Vagina (tissue), 2 donors: ENCODE results near the gene DLG4. TPM values are rescaled to one million over a fixed set of nuclear protein-coding genes. Genes with fewer than 3 reads are reported as not detected.
"Not testable (repeated sequence)": the region's sequence is repeated elsewhere in the genome, so short reads cannot be mapped to it uniquely, and the experiment has no call there.

Experiments
- DNase-seq, 2 donors: peaks; one replicate each; pipeline ENCODE4 v3.0.0-alpha.2; 2017; ENCODE audit errors: extremely low spot score in 2 of 2
- H3K27ac ChIP-seq: fragments of 200-600 bp; sonication (generic); one replicate; pipeline ENCODE4 v1.5.1; 2019
- H3K27me3 ChIP-seq: fragments of 200-600 bp; sonication (generic); one replicate; pipeline ENCODE4 v1.5.1; 2019
- H3K36me3 ChIP-seq, 2 donors: fragments of 200-600 bp; sonication (generic); one replicate each; pipeline ENCODE4 v1.5.1; 2017 to 2019
- H3K4me1 ChIP-seq: fragments of 200-600 bp; sonication (generic); one replicate; pipeline ENCODE4 v1.5.1; 2019
- H3K4me3 ChIP-seq, 2 donors: fragments of 200-600 bp; sonication (generic); 1 replicate in 1 of 2; 2 replicates in 1 of 2; pipeline ENCODE4 v1.5.1; 2016 to 2019
- H3K9me3 ChIP-seq: fragments of 200-600 bp; sonication (generic); one replicate; pipeline ENCODE4 v1.5.1; 2019
- CTCF ChIP-seq, 3 experiments: fragments of 450-650 bp in 2 of 3; fragments of 200-600 bp in 1 of 3; sonication (generic) in 1 of 3; IDR thresholded peaks; one replicate each; pipeline ENCODE4 v1.5.1; 2017 to 2019; ENCODE audit warnings: antibody characterized with exemption in 3 of 3, mild to moderate bottlenecking in 2 of 3, moderate library complexity in 2 of 3
- POLR2A ChIP-seq, 2 donors: fragments of 450-650 bp; IDR thresholded peaks; one replicate each; pipeline ENCODE4 v1.6.1; 2017; ENCODE audit warnings: antibody characterized with exemption in 2 of 2, mild to moderate bottlenecking in 2 of 2, moderate library complexity in 2 of 2
- POLR2AphosphoS5 ChIP-seq, 2 donors: sonication (generic); formaldehyde crosslinking; IDR thresholded peaks; one replicate each; pipeline ENCODE4 v1.9.0; 2017; ENCODE audit warnings: antibody characterized with exemption in 2 of 2, mild to moderate bottlenecking in 2 of 2, low read depth in 1 of 2; ENCODE audit not compliant: insufficient read depth in 1 of 2
- intact Hi-C: fragments of 100-400 bp; cut with DNase I; formaldehyde crosslinking; loops from one replicate; pipeline ENCODE4 v1.15.1; 2023
- total RNA-seq: library from RNA; depleted of rRNA; stranded (reverse); fragments of >200 nt; gene quantifications from one replicate; pipeline ENCODE4 v1.2.3, GENCODE V29; 2016

The DLG4 gene
- total RNA-seq, 1 donor from 2014 or later = 23.3 TPM

- no peaks in the 10 kb centered on the region for H3K9me3 ChIP-seq
- no peaks in the 10 kb centered on the region for H3K36me3 ChIP-seq
- H3K27ac ChIP-seq = no peak overlapping the region
- H3K27me3 ChIP-seq = no peaks in the 10 kb centered on the region
- TF ChIP-seq POLR2AphosphoS5 (IDR thresholded peaks at IDR 0.05; ENCODE audit: insufficient read depth in 1 of 2, low read depth in 1 of 2) = no peak
- no peak for TF ChIP-seq POLR2A (IDR thresholded peaks at IDR 0.05)
- TF ChIP-seq CTCF (IDR thresholded peaks at IDR 0.05) = no peak
- no peak for DNase-seq
- H3K4me1 ChIP-seq = no peaks in the 10 kb centered on the region
- H3K4me3 ChIP-seq = no peak overlapping the region
- intact Hi-C loops = no loop called here
Measured at GRCh38 chr17:7167832-7168231, 51.8 kb downstream of the DLG4 start.

- Histone ChIP-seq H3K27me3 (no peaks in the 10 kb centered on the region), H3K4me3 (no peak overlapping the region), H3K9me3 (no peaks in the 10 kb centered on the region), H3K4me1 (no peaks in the 10 kb centered on the region), H3K27ac (no peak overlapping the region), H3K36me3 (no peaks in the 10 kb centered on the region)
- DNase-seq = no peak
- TF ChIP-seq POLR2AphosphoS5 (IDR thresholded peaks at IDR 0.05; ENCODE audit: insufficient read depth in 1 of 2, low read depth in 1 of 2) = no peak
- TF ChIP-seq CTCF (IDR thresholded peaks at IDR 0.05) = no peak
- no peak for TF ChIP-seq POLR2A (IDR thresholded peaks at IDR 0.05)
- intact Hi-C loops = no loop called here
Measured at GRCh38 chr17:7166873-7167272, 52.8 kb downstream of the DLG4 start.

- H3K4me1 ChIP-seq, H3K27ac ChIP-seq, intact Hi-C loops, H3K4me3 ChIP-seq, DNase-seq, H3K9me3 ChIP-seq, H3K36me3 ChIP-seq, H3K27me3 ChIP-seq: not testable (repeated sequence)
Measured at GRCh38 chr17:7159571-7159970, 60.1 kb downstream of the DLG4 start.

- intact Hi-C loops, H3K4me3 ChIP-seq, DNase-seq, H3K4me1 ChIP-seq, H3K27me3 ChIP-seq, H3K9me3 ChIP-seq, H3K27ac ChIP-seq, H3K36me3 ChIP-seq: not testable (repeated sequence)
Measured at GRCh38 chr17:7158424-7158823, 61.2 kb downstream of the DLG4 start.

GRCh38 chr17:7156342-7156940 is 63.2 kb downstream of the DLG4 start:
- no peaks in the 10 kb centered on the region for H3K4me1 ChIP-seq
- no peaks in the 10 kb centered on the region for H3K27me3 ChIP-seq
- no peaks in the 10 kb centered on the region for H3K36me3 ChIP-seq
- TF ChIP-seq POLR2A (IDR thresholded peaks at IDR 0.05) = no peak
- no peak for TF ChIP-seq POLR2AphosphoS5 (IDR thresholded peaks at IDR 0.05; ENCODE audit: insufficient read depth in 1 of 2, low read depth in 1 of 2)
- no peak for TF ChIP-seq CTCF (IDR thresholded peaks at IDR 0.05)
- no peaks in the 10 kb centered on the region for H3K9me3 ChIP-seq
- DNase-seq = no peak
- H3K4me3 ChIP-seq = no peak overlapping the region
- no peak overlapping the region for H3K27ac ChIP-seq
- intact Hi-C loops = no loop called here

- H3K36me3 ChIP-seq = no peaks in the 10 kb centered on the region
- H3K4me1 ChIP-seq = no peaks in the 10 kb centered on the region
- no peak for TF ChIP-seq POLR2AphosphoS5 (IDR thresholded peaks at IDR 0.05; ENCODE audit: insufficient read depth in 1 of 2, low read depth in 1 of 2)
- TF ChIP-seq POLR2A (IDR thresholded peaks at IDR 0.05) = no peak
- TF ChIP-seq CTCF (IDR thresholded peaks at IDR 0.05) = no peak
- intact Hi-C loops = no loop called here
- no peak overlapping the region for H3K27ac ChIP-seq
- DNase-seq = no peak
- no peaks in the 10 kb centered on the region for H3K9me3 ChIP-seq
- H3K4me3 ChIP-seq = no peak overlapping the region
- no peaks in the 10 kb centered on the region for H3K27me3 ChIP-seq
Measured at GRCh38 chr17:7147772-7148171, 71.9 kb downstream of the DLG4 start.
